ENCODE results near the gene PLA2G6.

DNA sequence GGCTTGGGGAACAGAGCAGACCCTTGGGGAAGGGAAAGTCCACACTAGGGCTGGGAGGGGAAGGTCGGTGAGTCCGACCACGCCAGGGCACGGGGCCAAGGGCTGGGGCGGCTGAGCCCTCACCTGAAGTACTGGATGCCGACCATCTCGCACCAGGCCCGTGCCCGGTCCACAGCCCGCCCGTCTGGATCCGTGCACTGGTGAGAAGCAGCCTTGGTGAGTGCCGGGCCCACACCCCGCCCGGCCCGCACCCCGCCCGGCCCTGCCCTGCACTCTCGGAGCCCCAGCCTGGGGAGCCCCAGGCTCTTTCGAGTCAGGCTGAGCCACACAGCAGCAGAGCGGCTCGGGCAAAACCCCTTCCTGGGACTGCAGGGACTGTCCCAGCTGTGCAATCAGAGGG, 69.2 kb downstream of the PLA2G6 start:
- TF ChIP-seq EZH2phosphoT487 (IDR thresholded peaks at IDR 0.05; ENCODE audit: insufficient read depth, low read depth): no peak
- no peak for TF ChIP-seq EZH2 (IDR thresholded peaks at IDR 0.05; ENCODE audit: insufficient read depth, poor library complexity, severe bottlenecking)

Measured in GM23248 (cell line).